GM21367 (cell line): Measurements from ENCODE around the gene MAGI2.

ENCODE experiments used
- ATAC-seq: cut with Tn5 transposase; IDR thresholded peaks from one replicate; pipeline ENCODE4 v1.9.1; 2021; ENCODE audit not compliant: unreplicated experiment

Gene MAGI2

DNA sequence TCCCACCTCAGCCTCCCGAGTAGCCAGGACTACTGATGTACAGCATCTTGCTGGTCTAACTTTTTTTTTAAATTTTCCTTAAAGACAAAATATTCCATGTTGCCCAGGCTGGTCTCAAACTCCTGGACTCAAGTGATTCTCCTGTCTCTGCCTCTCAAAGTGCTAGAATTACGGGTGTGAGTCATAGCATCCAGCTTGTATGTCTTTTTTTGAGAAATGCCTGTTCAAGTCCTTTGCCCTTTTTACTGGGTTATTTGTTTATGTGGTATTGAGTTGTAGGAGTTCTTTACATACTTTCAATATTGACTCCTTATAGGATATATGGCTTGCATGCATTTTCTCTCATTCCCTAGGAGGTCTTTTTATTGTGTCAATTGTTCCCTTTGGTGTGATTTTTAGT lies 486.4 kb downstream of the MAGI2 start:
- ATAC-seq, result no peak

DNA sequence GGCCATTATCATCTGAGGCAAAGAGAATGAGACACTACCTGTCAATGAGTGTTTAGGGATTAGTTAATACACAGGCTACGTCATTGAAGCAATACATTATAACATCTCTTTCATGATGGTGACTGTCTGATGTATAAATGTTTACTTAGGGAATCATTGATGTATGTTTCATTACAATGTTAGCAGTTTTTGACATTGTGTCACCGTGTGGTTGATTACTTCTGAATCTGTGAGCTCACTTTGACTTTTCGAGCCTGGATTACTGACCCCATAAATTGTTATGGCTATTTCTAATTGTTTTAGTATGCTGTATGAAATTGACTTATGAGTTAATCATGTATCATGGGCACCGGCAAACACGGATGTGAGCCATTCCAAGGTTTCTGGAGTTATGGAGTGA lies 494.0 kb downstream of the MAGI2 start:
- no peak for ATAC-seq

GRCh38 chr7:78955329-78955728 lies 498.1 kb downstream of the MAGI2 start:
- no peak for ATAC-seq

DNA sequence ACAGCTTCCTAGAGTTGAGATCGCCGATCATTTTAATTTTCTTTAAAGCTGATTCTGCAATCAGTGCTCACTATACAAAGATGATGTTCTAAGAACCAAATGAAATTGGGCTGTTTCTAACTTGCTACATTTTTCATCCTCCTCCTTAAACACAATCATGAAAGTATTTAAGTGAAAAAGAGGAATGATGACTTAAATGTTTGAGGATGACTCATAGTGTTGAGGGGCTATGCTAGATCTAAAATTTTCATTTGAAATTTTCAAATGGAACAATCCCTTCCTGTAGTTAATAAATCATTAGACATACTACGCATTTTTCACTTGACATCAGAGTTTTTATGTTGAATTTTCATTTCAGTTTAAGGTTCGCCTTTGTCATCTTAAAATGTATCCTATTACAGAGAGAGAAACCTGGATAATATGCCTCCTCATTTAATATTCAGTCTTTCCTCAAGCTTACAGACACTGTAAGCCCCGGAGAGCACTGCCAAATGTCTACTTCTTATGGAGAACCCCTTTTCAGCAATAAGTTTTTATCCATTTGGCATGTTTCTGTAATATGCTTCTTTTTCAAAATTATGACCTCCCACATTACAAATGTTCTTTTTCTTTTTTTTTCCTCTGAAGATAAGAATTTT lies 499.6 kb downstream of the MAGI2 start:
- no peak for ATAC-seq

DNA sequence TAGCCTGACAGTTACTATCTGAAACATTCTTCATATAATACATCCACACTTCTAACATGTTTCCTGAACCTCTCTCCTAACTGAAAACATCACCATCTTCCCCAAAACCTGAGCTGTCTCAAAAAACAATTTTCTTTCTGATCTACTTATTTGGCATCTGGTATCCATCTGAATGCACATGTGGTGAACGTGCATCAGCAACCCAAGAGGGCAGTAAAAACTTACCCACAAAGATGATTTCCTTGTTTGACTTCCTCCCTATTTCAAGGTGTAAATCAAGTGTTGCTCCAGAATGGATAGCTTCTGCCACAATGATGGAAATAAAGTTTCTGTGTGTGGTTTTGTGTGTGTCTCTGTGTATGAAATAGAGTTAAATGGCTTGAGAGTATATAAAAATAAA lies 500.4 kb downstream of the MAGI2 start:
- no peak for ATAC-seq

DNA sequence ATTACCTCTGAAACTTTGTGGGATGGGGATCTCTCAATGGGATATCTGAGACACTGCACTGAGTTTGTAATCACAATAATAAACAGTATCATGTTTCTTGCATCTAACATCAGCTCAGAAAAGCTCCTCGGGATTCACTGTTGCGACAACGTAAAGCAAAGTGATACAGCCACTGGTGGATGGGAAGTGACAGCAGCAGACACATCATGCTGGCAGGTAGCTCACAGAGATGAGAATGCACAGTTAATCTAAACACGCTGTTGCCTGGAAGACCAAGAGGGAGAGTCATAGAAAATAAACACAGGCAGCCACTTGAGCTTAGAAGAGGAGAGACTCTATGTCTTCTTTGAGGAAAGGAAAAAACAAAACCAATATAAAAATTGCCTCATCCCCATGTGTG lies 513.8 kb downstream of the MAGI2 start:
- ATAC-seq, result no peak

- ATAC-seq, result no peak
Measured at GRCh38 chr7:78924581-78924980, 528.9 kb downstream of the MAGI2 start.

GRCh38 chr7:78912781-78913180 lies 540.7 kb downstream of the MAGI2 start:
- ATAC-seq, result no peak

DNA sequence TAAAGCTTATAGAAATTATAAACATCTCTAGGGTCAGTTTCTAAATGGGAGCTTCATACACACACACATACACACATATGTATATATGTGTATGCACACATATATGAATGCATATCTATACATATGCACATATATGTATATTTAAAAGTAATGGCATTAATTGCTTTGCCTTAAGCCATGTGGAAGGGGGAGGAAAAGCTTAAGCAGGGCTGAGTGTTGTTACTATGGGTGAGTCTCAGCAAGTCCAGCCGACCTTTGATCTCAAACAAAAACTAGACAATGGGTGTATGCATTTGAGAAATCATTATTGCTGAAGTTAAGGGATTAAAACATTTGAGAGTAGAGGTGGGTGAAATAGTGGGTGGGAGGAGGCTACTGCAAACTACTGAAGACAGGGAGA lies 546.7 kb downstream of the MAGI2 start:
- no peak for ATAC-seq

DNA sequence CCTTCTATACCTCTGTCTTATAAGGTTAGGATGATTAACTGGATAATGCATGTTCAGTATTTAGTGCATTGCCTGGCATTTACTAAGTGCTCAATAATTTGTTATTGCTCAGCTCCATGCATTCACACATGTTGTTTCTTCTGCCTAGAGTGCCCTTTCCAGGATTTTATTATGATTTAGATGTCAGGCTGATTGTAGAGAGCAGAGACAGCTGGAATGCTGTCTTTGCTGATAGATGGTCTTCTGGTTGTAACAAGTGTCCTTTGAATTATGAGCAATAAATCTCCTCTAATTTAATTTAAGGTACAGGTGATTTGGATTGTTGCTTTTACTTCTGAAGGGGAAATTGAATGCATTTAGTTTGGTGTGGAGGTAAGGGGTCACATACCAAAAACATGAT lies 548.0 kb downstream of the MAGI2 start:
- no peak for ATAC-seq

- no peak for ATAC-seq
Measured at GRCh38 chr7:78904983-78905382, 548.5 kb downstream of the MAGI2 start.

DNA sequence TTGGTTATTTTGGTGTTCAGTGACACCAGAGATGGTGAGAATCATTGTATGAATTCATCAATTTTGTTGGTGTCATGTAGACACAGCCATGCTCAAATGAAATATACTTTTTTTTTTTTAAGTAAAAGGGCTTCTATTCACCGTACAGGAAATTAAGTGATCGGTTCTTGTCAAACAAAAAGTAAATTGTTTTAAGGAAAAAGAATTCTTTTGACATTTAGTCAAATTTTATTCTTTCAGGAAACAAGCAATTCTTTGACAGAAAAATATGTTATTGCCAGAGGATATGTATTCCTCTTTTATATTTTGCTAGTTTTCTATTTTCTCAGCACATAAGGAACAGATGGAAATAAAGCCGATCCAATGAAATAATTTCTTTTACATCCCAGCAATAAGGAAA lies 551.9 kb downstream of the MAGI2 start:
- no peak for ATAC-seq

GRCh38 chr7:78900806-78901205 lies 552.7 kb downstream of the MAGI2 start:
- no peak for ATAC-seq

DNA sequence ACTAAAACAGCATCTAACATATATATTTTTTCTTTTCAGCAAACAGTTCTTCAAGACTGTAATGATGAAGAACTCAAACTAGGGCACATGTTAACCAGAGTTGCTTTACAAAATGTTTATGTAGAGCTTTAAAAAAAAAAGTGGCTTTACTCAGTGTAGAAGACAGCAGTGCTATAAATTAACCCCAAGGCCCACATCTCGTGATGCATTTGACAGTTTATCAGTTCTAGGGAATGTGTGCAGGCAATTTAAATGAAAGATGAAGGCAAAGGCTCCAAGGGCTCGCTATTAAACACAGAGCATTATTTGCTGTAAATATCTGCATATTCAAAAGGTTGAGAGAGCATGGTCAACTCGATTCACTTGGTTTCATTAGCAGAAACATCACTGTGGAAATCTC lies 558.1 kb downstream of the MAGI2 start:
- no peak for ATAC-seq

DNA sequence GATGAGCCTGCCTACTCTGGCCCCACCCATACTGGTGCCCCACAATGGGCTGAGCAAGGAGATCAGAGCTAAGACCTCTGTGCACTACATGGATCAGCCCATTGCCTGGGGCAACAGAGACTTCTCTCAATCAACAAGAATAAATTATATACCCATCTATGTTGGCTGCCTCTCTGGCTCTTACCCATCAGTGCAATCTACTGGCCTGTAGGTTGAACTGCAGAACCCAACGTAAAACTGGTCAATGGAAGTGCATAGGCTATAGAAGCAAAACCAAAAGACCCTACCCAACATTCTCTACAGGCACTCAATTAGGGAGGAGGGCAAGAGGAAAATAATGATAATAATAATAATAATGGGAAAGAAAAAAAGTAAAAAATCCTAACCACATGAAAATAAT lies 574.3 kb downstream of the MAGI2 start:
- no peak for ATAC-seq

DNA sequence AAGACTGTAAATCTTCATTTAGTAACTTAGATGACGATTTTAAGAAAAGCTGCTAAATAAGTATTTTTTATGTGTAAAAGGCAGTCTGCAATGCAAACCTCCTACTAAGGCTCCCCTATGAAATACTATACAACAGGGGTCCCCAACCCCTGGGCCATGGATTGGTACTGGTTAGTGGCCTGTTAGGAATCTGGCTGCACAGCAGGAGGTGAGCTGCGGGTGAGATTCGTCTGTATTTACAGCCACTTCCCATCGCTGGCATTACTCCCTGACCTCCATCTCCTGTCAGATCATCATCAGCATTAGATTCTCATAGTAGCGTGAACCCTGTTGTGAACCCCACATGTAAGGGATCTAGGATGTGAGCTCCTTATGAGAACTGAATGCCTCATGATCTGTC lies 580.4 kb downstream of the MAGI2 start:
- no peak for ATAC-seq

DNA sequence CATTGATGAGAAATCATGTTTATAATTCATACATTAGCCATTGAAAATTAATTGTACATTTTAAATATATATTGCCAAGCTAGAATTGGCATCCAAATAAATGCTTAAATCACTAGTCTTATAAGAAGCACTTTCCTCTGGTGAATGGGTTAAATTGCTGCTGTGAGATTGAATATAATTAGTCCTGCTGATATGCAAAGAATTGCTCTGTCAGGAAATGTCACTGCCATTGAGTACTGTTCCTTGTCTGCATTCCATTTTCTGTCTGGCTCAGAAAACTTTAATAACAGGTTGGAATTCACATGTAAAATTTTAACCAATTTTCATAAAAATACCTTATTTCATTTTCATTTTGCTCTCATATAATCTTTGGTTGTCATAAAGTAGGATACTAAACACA lies 589.1 kb downstream of the MAGI2 start:
- ATAC-seq, result no peak

GRCh38 chr7:78863281-78863680 lies 590.2 kb downstream of the MAGI2 start:
- ATAC-seq, result no peak

- ATAC-seq, result no peak
Measured at GRCh38 chr7:78862411-78862900, 591.0 kb downstream of the MAGI2 start.

GRCh38 chr7:78852951-78853350 lies 600.5 kb downstream of the MAGI2 start:
- ATAC-seq, result no peak

- no peak for ATAC-seq
Measured at GRCh38 chr7:78850093-78850740, 603.2 kb downstream of the MAGI2 start.

DNA sequence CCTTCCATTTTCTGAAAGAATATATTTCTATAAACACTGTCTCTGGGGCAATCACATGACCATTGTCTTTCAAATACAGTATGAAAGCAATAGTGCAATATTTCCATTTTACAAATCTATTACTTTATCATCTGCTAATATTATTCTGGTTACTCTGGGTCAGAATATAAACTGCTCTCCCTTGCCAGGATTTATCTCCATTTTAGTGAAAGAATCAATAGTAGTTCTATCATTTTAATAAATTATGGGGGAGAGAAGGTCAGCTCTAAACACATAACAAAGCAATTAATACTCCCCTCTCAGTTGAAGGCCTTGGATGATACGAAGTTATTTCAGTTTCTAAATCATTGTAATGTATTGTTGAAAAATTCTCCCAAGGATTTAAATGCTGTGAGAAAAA lies 608.3 kb downstream of the MAGI2 start:
- no peak for ATAC-seq

DNA sequence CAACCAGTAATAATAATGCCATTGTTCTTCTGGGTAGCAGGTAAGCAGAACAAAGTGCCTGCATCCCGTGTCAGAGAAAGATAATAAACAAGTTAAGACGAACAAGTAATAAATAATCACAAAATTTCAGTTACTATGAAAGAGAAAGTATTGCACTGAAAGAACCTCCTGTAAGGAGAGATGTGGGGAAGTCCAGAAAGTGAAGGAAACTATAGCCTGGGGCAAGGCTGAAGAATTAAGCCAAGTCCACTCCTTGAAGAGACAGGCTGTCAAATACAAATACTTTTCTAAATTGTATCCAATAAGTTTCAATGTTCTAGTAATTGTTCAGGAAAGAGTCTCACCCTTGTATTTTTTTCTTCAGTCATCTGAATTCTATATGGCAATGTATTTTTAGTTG lies 611.4 kb downstream of the MAGI2 start:
- ATAC-seq, result no peak
